NT2/D1 (cell line): ENCODE measurements around the gene TNFAIP1.
"Not testable (repeated sequence)": the region's sequence is repeated elsewhere in the genome, so short reads cannot be mapped to it uniquely, and the experiment has no call there.

Experiments
- DNase-seq: peaks from one replicate; pipeline ENCODE4 v3.0.0-alpha.2; 2011; ENCODE audit warnings: low read depth, low spot score
- H3K27me3 ChIP-seq: 2 replicates; pipeline ENCODE4 v1.6.0; 2011; ENCODE audit warnings: mild to moderate bottlenecking; ENCODE audit not compliant: insufficient read length, insufficient read depth
- H3K36me3 ChIP-seq: 2 replicates; pipeline ENCODE4 v1.6.1; 2011; ENCODE audit warnings: mild to moderate bottlenecking, low read length, mixed read lengths; ENCODE audit not compliant: insufficient read depth, insufficient read length
- H3K4me1 ChIP-seq: 2 replicates; pipeline ENCODE4 v1.5.1; 2011; ENCODE audit not compliant: insufficient read depth, insufficient read length
- H3K4me3 ChIP-seq: 2 replicates; pipeline ENCODE4 v1.5.1; 2011; ENCODE audit warnings: low read depth; ENCODE audit not compliant: insufficient read length
- H3K9ac ChIP-seq: 2 replicates; pipeline ENCODE4 v1.6.0; 2011; ENCODE audit warnings: low read depth; ENCODE audit not compliant: insufficient read length
- H3K9me3 ChIP-seq: 2 replicates; pipeline ENCODE4 v1.5.1; 2011; ENCODE audit warnings: mild to moderate bottlenecking, low read length; ENCODE audit not compliant: insufficient read depth
- SUZ12 ChIP-seq: IDR thresholded peaks from 2 replicates; pipeline ENCODE4 v1.6.1; 2011; ENCODE audit not compliant: insufficient read length, insufficient read depth; ENCODE audit errors: extremely low read depth
- YY1 ChIP-seq: IDR thresholded peaks from 2 replicates; pipeline ENCODE4 v1.6.1; 2011; ENCODE audit not compliant: insufficient read length, insufficient read depth
- ZNF274 ChIP-seq: IDR thresholded peaks from 2 replicates; pipeline ENCODE4 v1.6.1; 2011; ENCODE audit warnings: mild to moderate bottlenecking, low read depth, low read length

Gene TNFAIP1

DNA sequence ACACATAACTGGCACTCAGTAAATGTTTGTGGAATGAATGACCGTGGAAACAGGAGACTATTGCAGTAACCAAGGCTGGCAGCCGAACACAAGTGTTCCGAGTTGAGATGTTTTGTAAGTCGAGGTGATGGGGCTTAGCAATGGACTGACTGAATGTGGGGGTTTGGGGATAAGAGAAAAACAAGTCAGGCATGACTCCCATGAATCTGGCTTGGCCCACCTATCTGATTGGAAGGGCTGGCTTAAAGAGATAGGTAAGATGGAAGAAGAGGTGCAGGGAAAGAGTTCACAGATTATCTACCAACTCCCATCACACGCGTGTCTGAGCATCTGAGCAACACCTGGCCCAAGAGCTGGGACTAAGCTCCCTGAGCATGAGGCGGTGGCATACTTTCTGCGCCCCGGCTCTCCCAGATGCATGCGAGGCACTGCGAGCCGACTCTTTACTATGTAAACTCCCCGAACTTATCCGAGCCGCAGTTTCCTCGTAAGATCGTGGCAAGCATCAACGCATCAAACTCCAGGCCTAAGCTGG is 828 bp upstream of the TNFAIP1 start:
- no peak for DNase-seq
- TF ChIP-seq YY1 (no peak), ZNF274 (no peak), SUZ12 (no peak)

DNA sequence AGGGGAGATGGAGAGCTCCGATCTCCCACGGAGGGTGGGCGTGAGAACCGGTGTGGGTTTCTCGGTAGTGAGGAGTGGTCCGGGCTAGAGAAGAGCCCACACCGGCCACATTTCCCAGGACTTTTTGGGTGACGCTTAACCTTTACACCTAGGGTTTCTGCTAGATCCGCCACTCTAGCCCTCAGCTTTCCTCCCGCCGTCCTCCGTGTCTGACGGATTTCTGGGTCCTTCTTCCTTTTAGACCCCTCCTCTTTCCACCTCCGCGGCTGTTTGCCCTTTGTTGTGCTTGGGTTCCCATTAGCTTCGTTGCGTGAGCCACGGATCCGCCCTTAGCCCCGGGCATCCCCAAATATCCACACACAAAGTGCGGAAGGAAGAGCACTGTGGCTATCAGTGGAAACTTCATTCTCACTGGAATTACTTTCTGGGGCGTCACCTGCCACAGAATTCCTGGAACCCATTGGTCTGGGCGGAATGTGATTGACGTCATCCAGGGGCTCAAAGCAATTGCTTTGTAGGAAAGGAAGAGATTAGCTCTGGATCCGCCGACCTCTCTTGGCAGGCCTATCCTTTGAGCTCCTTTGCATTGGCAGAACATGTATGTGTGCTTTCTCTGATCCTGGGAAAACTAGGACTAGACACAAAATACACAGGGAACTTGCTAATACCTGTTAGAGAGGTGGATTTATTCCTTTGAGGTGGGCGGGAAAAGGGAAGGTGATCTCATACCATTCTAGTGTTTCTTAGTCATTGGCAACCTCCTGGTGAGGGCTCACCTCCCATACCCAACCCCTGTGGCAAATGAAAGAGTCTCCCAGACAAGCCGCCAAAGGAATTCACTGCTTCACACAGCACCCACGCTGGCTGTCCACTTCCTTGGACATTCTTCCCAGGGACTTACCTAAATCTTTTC is 654 bp downstream of the TNFAIP1 start:
- Histone ChIP-seq H3K36me3 (peaks cover 38% of the 10 kb centered on the region), H3K9me3 (no peaks in the 10 kb centered on the region), H3K4me1 (no peaks in the 10 kb centered on the region), H3K9ac (peak overlapping the region; percentile 74), H3K4me3 (peak overlapping the region; percentile 71), H3K27me3 (no peaks in the 10 kb centered on the region)
- no peak for TF ChIP-seq YY1
- no peak for TF ChIP-seq SUZ12
- no peak for TF ChIP-seq ZNF274
- DNase-seq = peak; percentile 52

More for the DNA sequence above, 828 bp upstream of the TNFAIP1 start:
- H3K4me1 ChIP-seq = no peaks in the 10 kb centered on the region
- H3K27me3 ChIP-seq = no peaks in the 10 kb centered on the region
- peak overlapping the region; percentile 71 for H3K4me3 ChIP-seq
- H3K9ac ChIP-seq = peak overlapping the region; percentile 65
- peaks cover 32% of the 10 kb centered on the region for H3K36me3 ChIP-seq
- H3K9me3 ChIP-seq = no peaks in the 10 kb centered on the region

DNA sequence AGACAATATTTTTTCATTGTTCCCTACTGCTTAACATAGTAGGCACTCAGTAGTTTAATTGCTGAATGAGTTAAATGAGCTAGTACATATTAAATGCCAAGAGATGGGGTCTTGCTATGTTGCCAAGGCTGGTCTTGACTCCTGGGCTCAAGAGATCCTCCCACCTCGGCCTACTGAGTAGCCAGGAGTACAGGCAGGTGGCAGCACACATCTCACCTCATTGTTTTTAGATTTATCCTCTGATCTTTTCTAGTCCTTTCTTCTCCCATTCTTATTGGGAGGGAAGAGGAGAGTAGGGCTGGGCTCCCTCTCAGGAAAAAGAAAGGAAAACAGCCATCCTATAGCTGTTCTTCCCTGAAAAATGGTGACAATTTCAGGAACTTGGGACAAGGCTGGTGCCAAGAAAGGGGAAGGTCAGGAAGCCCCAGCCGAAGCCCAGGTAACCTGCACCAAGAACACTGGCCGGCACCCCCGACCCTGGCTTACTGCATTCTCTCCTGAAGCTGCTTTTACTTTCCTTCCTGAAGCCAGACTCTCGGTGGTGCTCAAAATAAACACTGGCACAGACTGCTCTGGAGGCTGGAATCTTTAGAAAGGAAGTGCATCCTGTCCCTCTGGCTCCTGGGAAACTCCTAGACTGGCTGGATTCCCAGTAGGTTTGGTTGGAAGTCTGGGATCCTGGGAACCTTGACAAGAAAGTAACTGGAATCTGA is 2.7 kb downstream of the TNFAIP1 start:
- peaks cover 51% of the 10 kb centered on the region for H3K36me3 ChIP-seq
- no peak for DNase-seq
- TF ChIP-seq SUZ12 = no peak
- no peak for TF ChIP-seq YY1
- TF ChIP-seq ZNF274 = no peak
- H3K4me3 ChIP-seq = no peak overlapping the region
- no peaks in the 10 kb centered on the region for H3K4me1 ChIP-seq
- no peak overlapping the region for H3K9ac ChIP-seq
- no peaks in the 10 kb centered on the region for H3K27me3 ChIP-seq
- no peaks in the 10 kb centered on the region for H3K9me3 ChIP-seq

DNA sequence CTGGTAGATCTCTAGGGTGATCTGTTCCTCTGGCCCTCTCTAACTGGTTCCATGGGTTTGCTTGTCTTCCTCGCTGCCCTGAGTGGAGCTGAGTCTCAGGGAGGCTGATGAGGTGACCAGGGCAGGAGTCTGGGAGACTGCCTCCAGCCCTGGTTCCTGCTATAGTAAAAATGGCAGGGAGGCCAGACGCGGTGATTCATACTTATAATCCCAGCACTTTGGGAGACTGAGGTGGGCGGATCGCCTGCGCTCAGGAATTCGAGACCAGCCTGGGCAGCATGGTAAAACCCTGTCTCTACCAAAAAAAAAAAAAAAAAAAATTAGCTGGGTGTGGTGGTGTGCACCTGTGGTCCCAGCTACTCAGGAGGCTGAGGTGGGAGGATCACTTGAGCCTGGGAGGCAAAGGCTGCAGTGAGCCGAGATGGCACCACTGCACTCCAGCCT is 3.2 kb downstream of the TNFAIP1 start:
- DNase-seq, H3K4me3 ChIP-seq, H3K9me3 ChIP-seq, H3K4me1 ChIP-seq, H3K27me3 ChIP-seq, H3K9ac ChIP-seq: not testable (repeated sequence)
- peaks cover 56% of the 10 kb centered on the region for H3K36me3 ChIP-seq

DNA sequence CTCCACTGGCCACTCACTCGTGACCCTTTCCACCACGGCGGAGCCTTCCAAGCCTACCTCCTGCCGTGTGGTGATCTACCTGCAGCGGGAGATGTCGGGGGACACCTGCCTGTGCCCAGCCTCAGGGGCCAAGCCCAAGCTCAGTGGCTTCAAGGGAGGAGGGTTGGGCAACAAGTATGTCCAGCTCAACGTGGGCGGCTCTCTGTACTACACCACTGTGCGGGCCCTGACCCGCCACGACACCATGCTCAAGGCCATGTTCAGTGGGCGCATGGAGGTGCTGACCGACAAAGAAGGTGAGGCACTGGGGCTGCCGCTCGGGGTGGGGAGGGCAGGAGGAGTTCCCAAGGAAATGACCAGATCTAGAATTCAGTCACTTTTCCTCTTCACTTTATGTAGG is 3.9 kb downstream of the TNFAIP1 start:
- Histone ChIP-seq H3K9me3 (no peaks in the 10 kb centered on the region), H3K9ac (no peak overlapping the region), H3K27me3 (no peaks in the 10 kb centered on the region), H3K4me3 (no peak overlapping the region), H3K36me3 (peaks cover 63% of the 10 kb centered on the region), H3K4me1 (no peaks in the 10 kb centered on the region)
- TF ChIP-seq ZNF274 (no peak), SUZ12 (no peak), YY1 (no peak)
- no peak for DNase-seq

DNA sequence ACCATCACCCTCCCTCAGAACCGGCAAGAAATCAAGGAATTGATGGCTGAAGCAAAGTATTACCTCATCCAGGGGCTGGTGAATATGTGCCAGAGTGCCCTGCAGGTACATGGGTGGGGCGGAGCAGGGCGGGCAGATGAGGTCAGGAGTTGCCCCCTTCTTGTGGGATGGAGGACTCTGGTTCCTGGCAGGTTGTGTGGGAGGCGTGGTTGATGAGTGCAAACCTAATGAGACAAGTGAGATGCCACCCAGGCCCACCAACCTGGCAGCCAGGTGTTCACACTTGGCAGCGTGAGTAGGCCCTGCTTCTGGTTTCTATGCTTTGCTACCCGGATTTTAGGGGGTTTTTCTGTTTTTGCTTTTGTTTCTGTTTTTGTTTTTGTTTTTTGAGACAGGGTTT is 4.8 kb downstream of the TNFAIP1 start:
- Histone ChIP-seq H3K4me1 (no peaks in the 10 kb centered on the region), H3K27me3 (no peaks in the 10 kb centered on the region), H3K9ac (no peak overlapping the region), H3K4me3 (no peak overlapping the region), H3K9me3 (no peaks in the 10 kb centered on the region), H3K36me3 (peaks cover 72% of the 10 kb centered on the region)
- no peak for DNase-seq
- TF ChIP-seq YY1 (no peak), ZNF274 (no peak), SUZ12 (no peak)

DNA sequence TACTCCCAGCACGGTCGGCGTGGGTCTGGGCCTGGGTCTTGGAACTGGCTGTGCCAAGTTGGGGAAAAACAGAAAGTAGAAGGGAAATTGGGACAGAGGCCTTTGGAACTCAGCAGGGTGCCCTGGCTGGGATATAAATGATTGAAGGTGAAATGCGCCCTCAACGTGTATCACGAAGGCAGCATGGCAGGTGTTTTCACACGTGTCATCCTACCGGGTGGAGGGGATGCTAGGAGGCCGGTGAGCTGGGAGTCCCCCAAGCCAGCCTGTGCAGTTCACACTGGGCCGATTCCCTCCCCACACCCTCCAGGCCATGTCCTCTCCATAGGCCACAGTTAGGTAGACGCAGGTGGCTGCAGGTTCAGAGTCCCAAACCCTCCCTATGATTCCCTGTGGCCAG is 6.0 kb downstream of the TNFAIP1 start:
- no peak for DNase-seq
- peaks cover 84% of the 10 kb centered on the region for H3K36me3 ChIP-seq
- no peak overlapping the region for H3K4me3 ChIP-seq
- no peaks in the 10 kb centered on the region for H3K27me3 ChIP-seq
- no peaks in the 10 kb centered on the region for H3K4me1 ChIP-seq
- H3K9me3 ChIP-seq = no peaks in the 10 kb centered on the region
- TF ChIP-seq SUZ12 = no peak
- TF ChIP-seq YY1 = no peak
- TF ChIP-seq ZNF274 = no peak
- no peak overlapping the region for H3K9ac ChIP-seq
